Ovary (tissue), 3 donors: ENCODE measurements around the gene HOXA5.

ENCODE experiments used
- CTCF ChIP-seq, 3 donors: fragments of 450-650 bp in 2 of 3; fragments of 200-600 bp in 1 of 3; IDR thresholded peaks; one replicate each; pipeline versions ENCODE4 v1.5.1 to v1.8.0; 2016 to 2022; ENCODE audit warnings: antibody characterized with exemption in 3 of 3, mild to moderate bottlenecking in 1 of 3
- EP300 ChIP-seq: sonication (generic); formaldehyde crosslinking; IDR thresholded peaks from one replicate; pipeline ENCODE4 v1.6.1; 2017; ENCODE audit warnings: antibody characterized with exemption
- donor health status: DM: no; HTN: no; CAD: no.

GRCh38 chr7:27108390-27109127 lies 34.9 kb downstream of the HOXA5 start:
- TF ChIP-seq CTCF (IDR thresholded peaks at IDR 0.05): no peak
- TF ChIP-seq EP300: no peak
